Neural cell (in vitro differentiated cells): ENCODE results near the gene PLSCR2.

Experiments
- CTCF ChIP-seq: fragments of 450-650 bp; IDR thresholded peaks from 2 replicates; pipeline ENCODE4 v1.5.1; 2014; ENCODE audit warnings: antibody characterized with exemption, mild to moderate bottlenecking, moderate library complexity; ENCODE audit not compliant: poor library complexity, severe bottlenecking
- POLR2AphosphoS5 ChIP-seq: IDR thresholded peaks from 2 replicates; pipeline ENCODE4 v1.6.1; 2012
- RAD21 ChIP-seq: fragments of 450-650 bp; conservative IDR thresholded peaks from 2 replicates; pipeline ENCODE4 v1.6.1; 2014; ENCODE audit warnings: antibody characterized with exemption, mild to moderate bottlenecking, moderate library complexity
- TF ChIP-seq, protein P1 (sequence below): IDR thresholded peaks from 2 replicates; pipeline ENCODE4 v1.6.1; 2012; ENCODE audit warnings: borderline replicate concordance

GRCh38 chr3:146472611-146473010, 3.2 kb upstream of the PLSCR2 start:
- TF ChIP-seq CTCF (no peak), RAD21 (no peak), POLR2AphosphoS5 (no peak)
- TF ChIP-seq, protein P1, sequence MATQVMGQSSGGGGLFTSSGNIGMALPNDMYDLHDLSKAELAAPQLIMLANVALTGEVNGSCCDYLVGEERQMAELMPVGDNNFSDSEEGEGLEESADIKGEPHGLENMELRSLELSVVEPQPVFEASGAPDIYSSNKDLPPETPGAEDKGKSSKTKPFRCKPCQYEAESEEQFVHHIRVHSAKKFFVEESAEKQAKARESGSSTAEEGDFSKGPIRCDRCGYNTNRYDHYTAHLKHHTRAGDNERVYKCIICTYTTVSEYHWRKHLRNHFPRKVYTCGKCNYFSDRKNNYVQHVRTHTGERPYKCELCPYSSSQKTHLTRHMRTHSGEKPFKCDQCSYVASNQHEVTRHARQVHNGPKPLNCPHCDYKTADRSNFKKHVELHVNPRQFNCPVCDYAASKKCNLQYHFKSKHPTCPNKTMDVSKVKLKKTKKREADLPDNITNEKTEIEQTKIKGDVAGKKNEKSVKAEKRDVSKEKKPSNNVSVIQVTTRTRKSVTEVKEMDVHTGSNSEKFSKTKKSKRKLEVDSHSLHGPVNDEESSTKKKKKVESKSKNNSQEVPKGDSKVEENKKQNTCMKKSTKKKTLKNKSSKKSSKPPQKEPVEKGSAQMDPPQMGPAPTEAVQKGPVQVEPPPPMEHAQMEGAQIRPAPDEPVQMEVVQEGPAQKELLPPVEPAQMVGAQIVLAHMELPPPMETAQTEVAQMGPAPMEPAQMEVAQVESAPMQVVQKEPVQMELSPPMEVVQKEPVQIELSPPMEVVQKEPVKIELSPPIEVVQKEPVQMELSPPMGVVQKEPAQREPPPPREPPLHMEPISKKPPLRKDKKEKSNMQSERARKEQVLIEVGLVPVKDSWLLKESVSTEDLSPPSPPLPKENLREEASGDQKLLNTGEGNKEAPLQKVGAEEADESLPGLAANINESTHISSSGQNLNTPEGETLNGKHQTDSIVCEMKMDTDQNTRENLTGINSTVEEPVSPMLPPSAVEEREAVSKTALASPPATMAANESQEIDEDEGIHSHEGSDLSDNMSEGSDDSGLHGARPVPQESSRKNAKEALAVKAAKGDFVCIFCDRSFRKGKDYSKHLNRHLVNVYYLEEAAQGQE, result no peak
